ENCODE results near the gene CCDC87.

The CCDC87 gene, protein sequence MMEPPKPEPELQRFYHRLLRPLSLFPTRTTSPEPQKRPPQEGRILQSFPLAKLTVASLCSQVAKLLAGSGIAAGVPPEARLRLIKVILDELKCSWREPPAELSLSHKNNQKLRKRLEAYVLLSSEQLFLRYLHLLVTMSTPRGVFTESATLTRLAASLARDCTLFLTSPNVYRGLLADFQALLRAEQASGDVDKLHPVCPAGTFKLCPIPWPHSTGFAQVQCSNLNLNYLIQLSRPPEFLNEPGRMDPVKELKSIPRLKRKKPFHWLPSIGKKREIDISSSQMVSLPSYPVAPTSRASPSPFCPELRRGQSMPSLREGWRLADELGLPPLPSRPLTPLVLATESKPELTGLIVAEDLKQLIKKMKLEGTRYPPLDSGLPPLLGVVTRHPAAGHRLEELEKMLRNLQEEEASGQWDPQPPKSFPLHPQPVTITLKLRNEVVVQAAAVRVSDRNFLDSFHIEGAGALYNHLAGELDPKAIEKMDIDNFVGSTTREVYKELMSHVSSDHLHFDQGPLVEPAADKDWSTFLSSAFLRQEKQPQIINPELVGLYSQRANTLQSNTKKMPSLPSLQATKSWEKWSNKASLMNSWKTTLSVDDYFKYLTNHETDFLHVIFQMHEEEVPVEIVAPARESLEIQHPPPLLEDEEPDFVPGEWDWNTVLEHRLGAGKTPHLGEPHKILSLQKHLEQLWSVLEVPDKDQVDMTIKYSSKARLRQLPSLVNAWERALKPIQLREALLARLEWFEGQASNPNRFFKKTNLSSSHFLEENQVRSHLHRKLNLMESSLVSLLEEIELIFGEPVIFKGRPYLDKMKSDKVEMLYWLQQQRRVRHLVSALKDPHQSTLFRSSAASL

DNA sequence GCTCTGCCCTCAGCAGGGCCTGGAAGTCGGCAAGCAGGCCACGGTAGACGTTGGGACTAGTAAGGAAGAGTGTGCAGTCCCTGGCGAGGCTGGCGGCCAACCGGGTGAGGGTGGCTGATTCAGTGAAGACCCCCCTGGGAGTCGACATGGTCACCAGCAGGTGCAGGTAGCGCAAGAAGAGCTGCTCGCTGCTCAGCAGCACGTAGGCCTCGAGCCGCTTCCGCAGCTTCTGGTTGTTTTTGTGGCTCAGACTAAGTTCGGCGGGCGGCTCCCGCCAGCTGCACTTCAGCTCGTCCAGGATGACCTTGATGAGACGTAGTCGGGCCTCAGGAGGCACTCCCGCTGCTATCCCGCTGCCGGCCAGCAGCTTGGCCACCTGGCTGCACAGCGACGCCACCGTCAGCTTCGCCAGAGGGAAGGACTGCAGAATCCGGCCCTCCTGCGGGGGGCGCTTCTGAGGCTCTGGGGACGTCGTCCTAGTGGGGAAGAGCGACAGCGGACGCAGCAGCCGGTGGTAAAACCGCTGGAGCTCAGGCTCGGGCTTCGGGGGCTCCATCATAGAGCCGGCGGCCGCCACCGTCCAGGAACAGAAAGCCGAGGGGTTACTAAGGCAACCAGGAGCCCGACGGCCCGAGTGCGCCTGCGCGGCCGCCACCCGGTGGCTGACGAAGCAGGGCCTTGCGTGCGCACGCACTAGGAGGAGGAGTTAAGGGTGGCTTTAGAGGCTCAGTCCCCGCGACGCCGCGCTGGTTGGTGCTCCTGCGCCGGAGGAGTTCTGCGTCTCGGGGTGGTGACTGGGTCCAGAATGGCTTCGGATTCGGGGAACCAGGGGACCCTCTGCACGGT lies at the start of gene CCDC87, which contains the start of gene CCS:
TSS of gene CCDC87 (minus strand) at position 607 of the 846 bp plus-strand sequence. CDS start at position 559, 48 bp downstream.
TSS of gene CCS (plus strand) at position 729 of the 846 bp plus-strand sequence. CDS start at position 806, 77 bp downstream.
- TF ChIP-seq GATA3 (IDR thresholded peaks at IDR 0.05; ENCODE audit: low read depth, low read length) (no peak), GATA2 (IDR thresholded peaks at IDR 0.05; ENCODE audit: low read depth, low read length) (no peak)

DNA sequence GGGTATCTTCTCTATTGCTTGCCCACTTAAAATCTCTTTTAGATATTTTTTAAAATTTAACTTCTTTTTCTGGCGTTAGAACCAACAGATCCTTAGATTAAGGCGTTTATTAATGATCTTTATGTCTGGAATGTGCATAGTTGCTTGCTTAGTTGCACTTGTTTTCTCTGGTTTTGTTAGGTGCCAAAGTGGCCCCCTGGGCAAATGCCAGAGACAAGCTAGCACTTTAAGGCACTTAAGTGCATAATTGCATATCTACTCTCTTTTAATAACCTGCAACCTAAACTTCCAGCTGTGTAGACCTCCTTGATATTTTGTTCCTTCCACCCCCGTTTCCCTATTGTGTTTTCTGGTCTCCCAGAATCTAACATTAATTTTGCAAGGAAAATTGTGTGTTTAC lies 49.0 kb upstream of the CCDC87 start:
- TF ChIP-seq GATA3 (IDR thresholded peaks at IDR 0.05; ENCODE audit: low read depth, low read length) (no peak), GATA2 (IDR thresholded peaks at IDR 0.05; ENCODE audit: low read depth, low read length) (no peak)

DNA sequence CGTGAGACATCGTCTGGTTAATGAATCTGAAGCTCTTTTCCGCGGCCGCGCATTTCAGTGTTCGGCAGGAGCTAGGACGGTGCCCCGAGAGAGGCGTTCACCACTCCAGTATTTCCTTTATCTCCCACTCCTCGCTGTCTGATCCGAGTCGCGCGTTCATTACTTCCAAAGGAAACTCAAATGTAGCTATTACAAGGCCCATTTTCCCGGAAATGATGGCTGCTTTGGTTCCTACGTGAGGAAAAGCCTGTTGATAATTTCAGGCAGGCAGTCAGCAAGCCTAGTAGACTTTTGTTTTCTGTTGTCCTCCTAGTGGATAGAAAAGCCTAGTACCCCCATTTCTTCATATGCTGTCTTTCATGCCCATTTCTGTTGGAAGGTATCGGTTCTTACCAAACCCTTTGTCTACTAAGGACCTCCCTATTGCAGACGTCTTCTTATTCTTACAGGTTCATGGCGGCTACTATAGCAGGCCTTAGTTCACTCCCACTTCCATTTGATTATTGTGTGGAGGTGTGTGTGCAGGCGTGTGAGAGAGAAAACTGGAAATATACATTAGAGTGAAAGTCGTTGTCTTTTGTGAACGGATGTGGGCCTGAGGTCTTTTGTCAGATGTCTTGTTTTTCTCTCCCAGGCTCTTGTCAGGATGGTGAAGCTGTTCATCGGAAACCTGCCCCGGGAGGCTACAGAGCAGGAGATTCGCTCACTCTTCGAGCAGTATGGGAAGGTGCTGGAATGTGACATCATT lies 46.4 kb upstream of the CCDC87 start:
- TF ChIP-seq GATA3 (IDR thresholded peaks at IDR 0.05; ENCODE audit: low read depth, low read length) (no peak), GATA2 (IDR thresholded peaks at IDR 0.05; ENCODE audit: low read depth, low read length) (no peak)

DNA sequence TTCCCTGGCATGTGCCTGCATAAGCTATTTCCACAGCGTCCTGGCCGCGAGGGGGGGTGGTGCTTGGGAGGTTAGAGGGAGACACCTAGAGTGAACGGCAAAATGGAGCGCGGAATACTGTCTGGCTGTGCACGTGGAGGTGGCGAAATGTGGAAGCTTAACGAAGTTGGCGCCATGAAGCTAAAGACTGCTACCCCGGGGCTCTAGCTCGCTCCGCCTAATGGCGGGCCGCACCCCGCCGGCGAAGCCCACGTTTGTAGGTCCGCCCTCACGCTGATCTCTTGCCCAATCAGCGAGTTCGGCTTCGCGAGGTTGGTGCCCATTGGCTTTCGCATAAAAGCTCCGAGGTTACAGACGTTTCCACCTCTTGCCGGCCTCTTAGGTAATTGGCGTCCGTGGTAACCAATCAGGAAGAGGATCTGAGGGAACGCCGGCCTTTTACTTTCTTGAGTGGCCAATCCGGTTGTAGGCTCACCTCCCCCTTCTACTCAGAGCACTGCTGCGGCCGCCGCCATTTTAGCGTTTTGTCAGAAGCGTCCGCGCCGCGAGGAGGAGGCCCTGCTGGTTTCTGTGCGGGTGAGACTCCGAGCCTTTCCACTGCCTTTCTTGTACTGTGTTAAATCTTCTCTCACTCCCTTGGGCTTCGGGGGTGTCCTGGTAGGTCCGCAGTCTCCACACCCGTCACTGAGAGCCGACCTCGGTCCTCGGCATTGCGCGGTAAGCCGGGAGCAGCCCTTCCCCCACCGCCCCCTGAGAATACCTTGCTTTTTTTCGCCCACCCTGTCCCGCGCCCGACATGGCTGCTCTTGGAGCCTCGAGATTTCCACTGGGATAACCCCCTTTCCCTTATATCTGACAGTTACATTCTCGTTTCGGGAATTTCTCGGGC lies 45.6 kb upstream of the CCDC87 start, which contains the start of gene RBM4:
TSS of gene RBM4 (plus strand) at position 527 of the 889 bp plus-strand sequence. CDS start 1,009 bp downstream, outside the sequence.
- TF ChIP-seq GATA3 (IDR thresholded peaks at IDR 0.05; ENCODE audit: low read depth, low read length) (no peak), GATA2 (IDR thresholded peaks at IDR 0.05; ENCODE audit: low read depth, low read length) (no peak)

DNA sequence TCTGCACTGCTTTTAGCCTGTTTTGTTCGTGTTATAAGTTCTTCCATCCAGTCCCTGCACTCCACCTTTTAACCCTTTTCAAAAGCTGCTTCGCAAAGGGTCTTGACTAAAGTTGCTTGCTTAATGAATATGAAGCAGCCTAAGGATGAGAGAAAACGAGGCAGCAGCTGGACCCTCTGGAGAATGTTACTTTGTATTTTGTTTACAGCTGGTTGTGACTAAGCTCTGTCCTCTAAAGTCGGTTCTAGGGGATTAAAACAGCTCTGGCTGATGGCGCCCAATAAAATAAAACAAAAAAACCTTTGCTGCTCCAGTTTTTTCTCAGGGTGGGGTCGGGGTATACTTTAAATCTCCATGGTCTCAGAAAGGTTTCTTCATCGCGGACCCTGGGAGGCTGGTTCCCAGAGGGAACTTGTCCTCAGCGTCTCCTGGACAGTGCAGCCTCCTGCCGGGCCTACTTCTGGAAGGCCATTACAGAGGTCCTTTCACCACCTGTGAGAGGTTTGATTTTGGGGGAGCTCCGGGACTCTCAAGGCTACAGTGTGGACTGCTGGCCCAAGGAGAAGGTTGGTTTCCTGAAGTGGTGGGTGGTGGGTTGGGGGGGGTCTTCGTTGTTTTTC lies 44.8 kb upstream of the CCDC87 start:
- TF ChIP-seq GATA2 (IDR thresholded peaks at IDR 0.05; ENCODE audit: low read depth, low read length) (no peak), GATA3 (IDR thresholded peaks at IDR 0.05; ENCODE audit: low read depth, low read length) (no peak)

DNA sequence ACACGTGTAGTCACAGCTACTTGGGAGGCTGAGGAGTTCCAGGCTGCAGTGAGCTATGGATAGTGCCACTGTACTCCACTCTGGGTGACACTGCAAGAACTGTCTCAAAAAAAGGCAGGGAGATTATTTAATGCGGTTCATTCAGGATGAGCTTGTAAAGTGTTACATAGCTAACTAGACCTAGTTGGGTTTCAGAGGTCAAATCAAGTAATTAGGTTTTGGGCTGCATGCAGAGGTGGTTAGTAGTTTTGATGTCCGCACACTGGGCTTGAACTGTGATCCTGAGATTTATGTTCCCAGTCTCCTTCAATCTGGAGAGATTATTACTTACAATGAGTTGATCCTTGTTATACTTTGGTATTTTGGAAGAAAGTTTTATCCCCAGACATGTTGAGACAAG lies 43.5 kb upstream of the CCDC87 start:
- no peak for TF ChIP-seq GATA2 (IDR thresholded peaks at IDR 0.05; ENCODE audit: low read depth, low read length)
- TF ChIP-seq GATA3 (IDR thresholded peaks at IDR 0.05; ENCODE audit: low read depth, low read length): no peak

DNA sequence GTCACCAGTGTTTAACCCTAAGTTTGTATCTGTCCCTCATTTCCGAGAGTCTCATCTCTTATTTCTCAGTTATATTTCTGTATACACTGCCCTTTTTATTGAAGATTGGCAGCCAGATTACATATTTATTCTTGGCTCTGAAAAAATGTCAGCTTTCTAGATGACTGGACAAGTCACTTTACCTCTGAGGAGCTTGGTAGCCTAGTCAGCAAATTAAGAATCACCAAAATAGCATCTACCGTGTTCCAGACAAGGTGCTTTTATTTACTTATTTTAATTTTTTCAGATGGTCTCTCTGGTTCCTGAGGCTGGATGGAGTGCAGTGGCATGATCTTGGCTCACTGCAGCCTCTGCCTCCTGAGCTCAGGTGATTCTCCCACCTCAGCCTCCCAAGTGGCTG lies 40.1 kb upstream of the CCDC87 start:
- TF ChIP-seq GATA2 (IDR thresholded peaks at IDR 0.05; ENCODE audit: low read depth, low read length) (no peak), GATA3 (IDR thresholded peaks at IDR 0.05; ENCODE audit: low read depth, low read length) (no peak)

DNA sequence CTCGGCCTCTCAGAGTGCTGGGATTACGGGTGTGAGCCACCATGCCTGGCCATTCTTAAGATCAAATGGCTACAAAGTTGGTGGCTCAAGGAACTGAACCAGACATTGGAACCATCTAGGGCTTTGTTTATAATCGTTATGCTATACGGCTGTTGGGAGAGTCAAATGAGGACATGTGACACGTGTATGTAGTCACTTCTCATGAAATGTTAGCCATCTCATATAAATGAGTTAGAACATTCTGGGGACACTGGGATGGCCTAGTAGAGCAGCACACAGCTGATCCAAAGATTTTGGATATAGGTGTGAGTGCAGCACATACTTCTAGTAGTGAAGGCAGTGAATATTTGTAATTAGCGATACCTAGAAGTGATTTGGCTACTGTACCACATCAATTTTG lies 39.0 kb upstream of the CCDC87 start:
- TF ChIP-seq GATA2 (IDR thresholded peaks at IDR 0.05; ENCODE audit: low read depth, low read length) (no peak), GATA3 (IDR thresholded peaks at IDR 0.05; ENCODE audit: low read depth, low read length) (no peak)

DNA sequence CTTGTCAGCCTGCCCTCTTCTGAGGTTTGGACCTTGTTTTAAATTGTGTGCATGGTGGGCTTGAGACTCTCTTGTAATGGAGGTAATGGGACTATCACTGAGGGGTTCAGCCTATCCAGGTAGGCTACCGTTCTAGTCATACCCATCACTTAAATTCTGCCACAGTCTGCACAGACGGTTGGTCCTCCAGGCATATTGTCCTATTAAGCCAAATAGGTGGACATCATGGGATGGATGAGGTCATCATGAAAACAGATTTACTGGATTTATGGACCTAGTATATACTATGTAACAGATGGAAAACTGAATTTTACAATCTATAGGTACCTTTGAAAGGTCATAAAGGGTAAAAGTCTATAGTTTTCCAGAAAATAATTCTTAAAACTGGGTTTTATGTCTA lies 36.5 kb upstream of the CCDC87 start:
- TF ChIP-seq GATA3 (IDR thresholded peaks at IDR 0.05; ENCODE audit: low read depth, low read length) (no peak), GATA2 (IDR thresholded peaks at IDR 0.05; ENCODE audit: low read depth, low read length) (no peak)

DNA sequence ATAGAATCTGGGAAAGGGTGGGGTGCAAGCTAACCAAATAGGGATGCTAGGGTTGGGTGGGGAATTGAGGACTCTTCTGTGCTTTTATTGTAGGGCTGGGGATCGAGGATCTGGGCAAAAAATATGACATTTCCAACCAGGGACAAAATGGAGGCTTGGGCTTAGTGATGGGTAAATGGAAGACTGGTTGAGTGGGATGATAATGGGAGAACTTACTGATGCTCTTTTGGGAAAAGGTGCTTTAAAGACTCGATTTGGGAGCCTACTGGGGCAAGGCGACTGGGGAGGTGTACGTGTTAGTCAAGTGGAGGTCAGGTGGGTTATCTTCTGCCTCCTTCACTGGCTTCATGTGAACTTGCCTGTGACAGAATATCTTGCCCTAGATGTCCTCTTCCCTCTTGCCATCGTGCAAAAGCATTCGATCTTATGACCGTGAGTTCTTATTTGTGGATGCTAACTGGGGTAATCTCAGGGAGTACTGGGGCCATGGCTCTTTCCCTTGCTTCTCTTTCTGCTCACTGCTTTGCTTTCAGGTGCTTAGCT lies 35.3 kb upstream of the CCDC87 start:
- TF ChIP-seq GATA3 (IDR thresholded peaks at IDR 0.05; ENCODE audit: low read depth, low read length): no peak
- no peak for TF ChIP-seq GATA2 (IDR thresholded peaks at IDR 0.05; ENCODE audit: low read depth, low read length)

DNA sequence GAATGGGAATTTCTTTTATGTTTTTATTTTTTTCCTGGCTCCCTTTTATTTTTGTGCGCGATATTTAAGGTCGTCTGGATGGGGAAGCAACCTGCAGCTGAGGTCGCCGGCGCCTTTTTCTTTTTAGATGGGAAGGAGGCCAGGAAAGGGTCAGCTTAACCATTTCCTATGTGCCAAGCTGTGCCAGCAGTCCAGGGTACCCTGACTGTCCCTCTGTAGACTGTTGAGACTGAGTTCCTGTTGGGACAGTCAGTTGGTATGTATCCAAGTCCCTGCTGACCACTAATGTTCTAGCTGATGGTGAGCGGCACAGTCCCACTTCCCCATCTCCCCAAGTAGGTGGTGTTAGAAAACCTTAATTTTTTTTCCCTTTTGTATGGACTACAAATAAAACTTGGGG lies 34.1 kb upstream of the CCDC87 start:
- TF ChIP-seq GATA3 (IDR thresholded peaks at IDR 0.05; ENCODE audit: low read depth, low read length) (no peak), GATA2 (IDR thresholded peaks at IDR 0.05; ENCODE audit: low read depth, low read length) (no peak)
